Osteoblast (primary cell): ENCODE measurements around the gene GPX5. TPM values are rescaled to one million over a fixed set of nuclear protein-coding genes. Genes with fewer than 3 reads are reported as not detected.
"Not testable (repeated sequence)": the region's sequence is repeated elsewhere in the genome, so short reads cannot be mapped to it uniquely, and the experiment has no call there.

Experiments used
- DNase-seq: peaks from one replicate; pipeline ENCODE4 v3.0.0; 2011; ENCODE audit warnings: low spot score, mixed read lengths; ENCODE audit not compliant: insufficient read length; ENCODE audit errors: missing footprints
- H2AFZ ChIP-seq: 2 replicates; pipeline ENCODE4 v1.6.0; 2011; ENCODE audit warnings: mild to moderate bottlenecking, low read length
- H3K27ac ChIP-seq: 2 replicates; pipeline ENCODE4 v1.5.1; 2011; ENCODE audit warnings: mild to moderate bottlenecking, low read depth, low read length, moderate library complexity
- H3K27me3 ChIP-seq: 2 replicates; pipeline ENCODE4 v1.6.0; 2012; ENCODE audit warnings: mild to moderate bottlenecking, control low read depth, inconsistent platforms, low read length, moderate library complexity; ENCODE audit not compliant: insufficient read depth
- H3K36me3 ChIP-seq: 2 replicates; pipeline ENCODE4 v1.5.1; 2011; ENCODE audit warnings: mild to moderate bottlenecking, low read length, control low read depth, moderate library complexity; ENCODE audit not compliant: insufficient read depth
- H3K4me1 ChIP-seq: 2 replicates; pipeline ENCODE4 v1.5.1; 2011; ENCODE audit warnings: mild to moderate bottlenecking, low read length, control low read depth, moderate library complexity; ENCODE audit not compliant: insufficient read depth
- H3K4me2 ChIP-seq: 2 replicates; pipeline ENCODE4 v1.6.0; 2011; ENCODE audit warnings: mild to moderate bottlenecking, low read length; ENCODE audit not compliant: insufficient read depth
- H3K4me3 ChIP-seq: fragments of 200-600 bp; sonication (generic); 3 replicates; pipeline ENCODE4 v1.5.1; 2012; ENCODE audit warnings: mild to moderate bottlenecking, low read length, inconsistent platforms; ENCODE audit not compliant: insufficient read depth
- H3K79me2 ChIP-seq: 2 replicates; pipeline ENCODE4 v1.6.0; 2012; ENCODE audit warnings: mild to moderate bottlenecking, low read length, control low read depth, inconsistent platforms; ENCODE audit not compliant: insufficient read depth
- H3K9me3 ChIP-seq: 2 replicates; pipeline ENCODE4 v1.5.1; 2011; ENCODE audit warnings: low read depth, low read length, control low read depth
- H4K20me1 ChIP-seq: 2 replicates; pipeline ENCODE4 v1.6.0; 2012; ENCODE audit warnings: mild to moderate bottlenecking, low read length, control low read depth; ENCODE audit not compliant: insufficient read depth
- CTCF ChIP-seq: IDR thresholded peaks from 2 replicates; pipeline ENCODE4 v1.5.1; 2011; ENCODE audit warnings: mild to moderate bottlenecking, low read depth, low read length, moderate library complexity; ENCODE audit errors: extremely low read depth
- total RNA-seq: library from RNA; depleted of rRNA; stranded (reverse); fragments of >200 nt; gene quantifications from 2 replicates; pipeline ENCODE4 v1.2.3, GENCODE V29; 2012

The GPX5 gene
- total RNA-seq, 1 donor, result not detected

- Histone ChIP-seq H3K27me3 (no peaks in the 10 kb centered on the region), H3K4me2 (peak overlapping the region; percentile 72), H3K4me3 (peak overlapping the region; percentile 64), H3K4me1 (no peaks in the 10 kb centered on the region), H3K9me3 (no peaks in the 10 kb centered on the region), H3K79me2 (no peaks in the 10 kb centered on the region), H4K20me1 (no peaks in the 10 kb centered on the region), H3K27ac (no peak overlapping the region), H3K36me3 (no peaks in the 10 kb centered on the region), H2AFZ (peak overlapping the region; percentile 85)
- TF ChIP-seq CTCF, result no peak
- peak; percentile 41 for DNase-seq
These were observed 18.2 kb downstream of the GPX5 start for GRCh38 chr6:28543651-28544610.

- Histone ChIP-seq H3K79me2 (no peaks in the 10 kb centered on the region), H3K36me3 (no peaks in the 10 kb centered on the region), H3K9me3 (no peaks in the 10 kb centered on the region), H3K4me1 (no peaks in the 10 kb centered on the region), H3K4me2 (no peak overlapping the region), H3K27me3 (no peaks in the 10 kb centered on the region), H3K4me3 (no peak overlapping the region), H3K27ac (no peak overlapping the region), H4K20me1 (no peaks in the 10 kb centered on the region), H2AFZ (no peak overlapping the region)
- DNase-seq, result no peak
- TF ChIP-seq CTCF, result no peak
These were observed 20.3 kb downstream of the GPX5 start for GRCh38 chr6:28545955-28546354.

GRCh38 chr6:28547003-28547402 lies 21.3 kb downstream of the GPX5 start:
- not testable (repeated sequence) for H3K4me3 ChIP-seq, H4K20me1 ChIP-seq, H3K27ac ChIP-seq, H3K36me3 ChIP-seq, H3K27me3 ChIP-seq, H3K9me3 ChIP-seq, H3K79me2 ChIP-seq, H2AFZ ChIP-seq, H3K4me1 ChIP-seq, H3K4me2 ChIP-seq, DNase-seq

GRCh38 chr6:28551891-28552666 lies 26.4 kb downstream of the GPX5 start:
- DNase-seq, result no peak
- Histone ChIP-seq H3K4me3 (no peak overlapping the region), H3K27me3 (no peaks in the 10 kb centered on the region), H3K4me2 (no peak overlapping the region), H2AFZ (no peak overlapping the region), H3K9me3 (no peaks in the 10 kb centered on the region), H3K36me3 (no peaks in the 10 kb centered on the region), H3K79me2 (no peaks in the 10 kb centered on the region), H4K20me1 (no peaks in the 10 kb centered on the region), H3K4me1 (no peaks in the 10 kb centered on the region), H3K27ac (no peak overlapping the region)
- no peak for TF ChIP-seq CTCF
